Epithelial cell of proximal tubule (primary cell): ENCODE data around the gene TREML2. TPM values are rescaled to one million over a fixed set of nuclear protein-coding genes. Genes with fewer than 3 reads are reported as not detected.

Experiments used
- DNase-seq: peaks from one replicate; pipeline ENCODE4 v3.0.0-alpha.2; 2011; ENCODE audit warnings: low read depth
- H3K4me3 ChIP-seq: 2 replicates; pipeline ENCODE4 v1.5.1; 2011; ENCODE audit warnings: low read depth, mild to moderate bottlenecking, low read length
- total RNA-seq: library from RNA; depleted of rRNA; stranded (reverse); fragments of >200 nt; gene quantifications from 2 replicates; pipeline ENCODE4 v1.2.3, GENCODE V29; 2015
- TF ChIP-seq, protein P1 (sequence below): conservative IDR thresholded peaks from 2 replicates; pipeline ENCODE4 v1.5.1; 2012; ENCODE audit warnings: low read depth, mild to moderate bottlenecking, low read length

TREML2 gene
- total RNA-seq, 1 donor from 2014 or later, result not detected

GRCh38 chr6:41160933-41161332, 40.0 kb downstream of the TREML2 start:
- no peak overlapping the region for H3K4me3 ChIP-seq
- DNase-seq, result no peak
- TF ChIP-seq, protein P1, sequence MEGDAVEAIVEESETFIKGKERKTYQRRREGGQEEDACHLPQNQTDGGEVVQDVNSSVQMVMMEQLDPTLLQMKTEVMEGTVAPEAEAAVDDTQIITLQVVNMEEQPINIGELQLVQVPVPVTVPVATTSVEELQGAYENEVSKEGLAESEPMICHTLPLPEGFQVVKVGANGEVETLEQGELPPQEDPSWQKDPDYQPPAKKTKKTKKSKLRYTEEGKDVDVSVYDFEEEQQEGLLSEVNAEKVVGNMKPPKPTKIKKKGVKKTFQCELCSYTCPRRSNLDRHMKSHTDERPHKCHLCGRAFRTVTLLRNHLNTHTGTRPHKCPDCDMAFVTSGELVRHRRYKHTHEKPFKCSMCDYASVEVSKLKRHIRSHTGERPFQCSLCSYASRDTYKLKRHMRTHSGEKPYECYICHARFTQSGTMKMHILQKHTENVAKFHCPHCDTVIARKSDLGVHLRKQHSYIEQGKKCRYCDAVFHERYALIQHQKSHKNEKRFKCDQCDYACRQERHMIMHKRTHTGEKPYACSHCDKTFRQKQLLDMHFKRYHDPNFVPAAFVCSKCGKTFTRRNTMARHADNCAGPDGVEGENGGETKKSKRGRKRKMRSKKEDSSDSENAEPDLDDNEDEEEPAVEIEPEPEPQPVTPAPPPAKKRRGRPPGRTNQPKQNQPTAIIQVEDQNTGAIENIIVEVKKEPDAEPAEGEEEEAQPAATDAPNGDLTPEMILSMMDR, result no peak

GRCh38 chr6:41159415-41160082, 41.4 kb downstream of the TREML2 start:
- no peak for DNase-seq
- H3K4me3 ChIP-seq, result no peak overlapping the region
- TF ChIP-seq, protein P1, result no peak

- TF ChIP-seq, protein P1, result no peak
- DNase-seq, result no peak
- H3K4me3 ChIP-seq, result no peak overlapping the region
These were observed 43.6 kb downstream of the TREML2 start for GRCh38 chr6:41157323-41157722.

GRCh38 chr6:41156771-41157170, 44.2 kb downstream of the TREML2 start:
- no peak for DNase-seq
- no peak overlapping the region for H3K4me3 ChIP-seq
- TF ChIP-seq, protein P1, result no peak

GRCh38 chr6:41156001-41156400, 44.9 kb downstream of the TREML2 start:
- DNase-seq, result no peak
- H3K4me3 ChIP-seq, result no peak overlapping the region
- TF ChIP-seq, protein P1, result no peak

GRCh38 chr6:41155132-41155805, 45.7 kb downstream of the TREML2 start:
- TF ChIP-seq, protein P1, result no peak
- DNase-seq, result peak; percentile 9
- H3K4me3 ChIP-seq, result no peak overlapping the region
